Measurements from ENCODE around the gene GRIK3.

The GRIK3 gene

DNA sequence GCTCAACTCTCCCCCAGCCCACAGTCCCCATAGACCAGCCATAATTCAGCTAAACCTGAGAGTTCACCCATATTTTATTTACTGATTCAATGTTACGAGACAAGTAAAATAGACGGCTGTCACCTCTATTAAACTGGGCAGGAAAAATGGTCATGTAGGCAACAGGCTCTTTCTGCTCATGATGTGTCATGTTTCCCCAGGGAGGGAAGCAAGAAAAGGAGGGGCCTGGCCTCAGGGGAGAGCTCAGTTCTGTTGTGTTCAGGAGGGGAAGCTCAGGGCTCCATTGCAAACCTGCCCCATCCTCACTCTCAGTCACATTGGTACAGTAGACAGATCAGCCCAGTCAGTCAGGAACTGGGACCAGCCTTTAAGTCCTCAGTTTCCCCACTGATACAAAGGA is 12.8 kb downstream of the GRIK3 start:
- ChIA-PET POLR2A (no interaction called here), CTCF (no interaction called here)
- no peak for TF ChIP-seq SP1 (IDR thresholded peaks at IDR 0.05)
- TF ChIP-seq CTBP1 (IDR thresholded peaks at IDR 0.05; ENCODE audit: borderline replicate concordance) = no peak
- TF ChIP-seq FOXA1 (IDR thresholded peaks at IDR 0.05) = no peak
- no peak for TF ChIP-seq NFRKB (IDR thresholded peaks at IDR 0.05)
- TF ChIP-seq LEF1 (IDR thresholded peaks at IDR 0.05; ENCODE audit: borderline replicate concordance) = no peak
- no peak for TF ChIP-seq ARNT (IDR thresholded peaks at IDR 0.05)
- no peak for TF ChIP-seq PKNOX1 (IDR thresholded peaks at IDR 0.05)
- TF ChIP-seq L3MBTL2 (conservative IDR thresholded peaks at IDR 0.05) = no peak
- no peak for TF ChIP-seq HDGF (IDR thresholded peaks at IDR 0.05; ENCODE audit: borderline replicate concordance)
- DNase-seq (ENCODE audit: extremely low spot score) = no peak

- no peak for TF ChIP-seq FOXK2 (IDR thresholded peaks at IDR 0.05)
- TF ChIP-seq FOXM1 (IDR thresholded peaks at IDR 0.05; ENCODE audit: borderline replicate concordance) = no peak
- no peak for TF ChIP-seq BHLHE40 (IDR thresholded peaks at IDR 0.05; ENCODE audit: borderline replicate concordance)
- TF ChIP-seq SP1 (IDR thresholded peaks at IDR 0.05) = no peak
- TF ChIP-seq LEF1 (IDR thresholded peaks at IDR 0.05; ENCODE audit: borderline replicate concordance) = no peak
- TF ChIP-seq FOXA1 (IDR thresholded peaks at IDR 0.05) = no peak
- TF ChIP-seq HDGF (IDR thresholded peaks at IDR 0.05; ENCODE audit: borderline replicate concordance) = no peak
- no peak for TF ChIP-seq ELF4 (IDR thresholded peaks at IDR 0.05)
- no peak for TF ChIP-seq SUZ12 (IDR thresholded peaks at IDR 0.05)
- TF ChIP-seq ARNT (IDR thresholded peaks at IDR 0.05) = no peak
- no peak for TF ChIP-seq TARDBP (IDR thresholded peaks at IDR 0.05)
- TF ChIP-seq PKNOX1 (IDR thresholded peaks at IDR 0.05) = no peak
- no peak for TF ChIP-seq CTBP1 (IDR thresholded peaks at IDR 0.05; ENCODE audit: borderline replicate concordance)
- no peak for TF ChIP-seq NFRKB (IDR thresholded peaks at IDR 0.05)
- no peak for TF ChIP-seq L3MBTL2 (conservative IDR thresholded peaks at IDR 0.05)
- TF ChIP-seq ZNF384 (IDR thresholded peaks at IDR 0.05) = no peak
- CTCF ChIA-PET = no interaction called here
- POLR2A ChIA-PET = no interaction called here
- peak; percentile 47 for DNase-seq (ENCODE audit: extremely low spot score)
These were observed 13.6 kb downstream of the GRIK3 start for GRCh38 chr1:37020653-37021277.

DNA sequence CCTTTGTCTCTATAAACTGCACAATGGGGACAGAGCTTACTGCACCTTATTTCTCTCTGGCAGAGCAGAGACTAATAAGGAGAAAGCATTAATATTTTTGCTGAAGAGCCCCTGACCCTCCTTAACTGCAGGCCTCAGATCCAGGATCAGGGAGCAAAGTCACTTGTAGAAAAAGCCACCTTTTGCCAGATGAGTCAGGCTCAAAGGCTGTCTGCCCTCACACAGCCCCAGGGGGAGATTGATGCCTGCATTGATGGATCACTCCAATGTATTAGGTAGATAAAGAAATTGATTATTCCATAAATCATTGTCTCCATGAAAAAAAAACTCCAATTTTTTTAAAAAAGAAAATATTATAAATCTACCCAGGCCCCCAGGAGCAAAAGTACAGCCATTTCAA is 15.8 kb downstream of the GRIK3 start:
- POLR2A ChIA-PET = no interaction called here
- TF ChIP-seq BHLHE40 (IDR thresholded peaks at IDR 0.05; ENCODE audit: borderline replicate concordance) (no peak), SP1 (IDR thresholded peaks at IDR 0.05) (no peak), L3MBTL2 (conservative IDR thresholded peaks at IDR 0.05) (no peak), SUZ12 (IDR thresholded peaks at IDR 0.05) (no peak), TARDBP (IDR thresholded peaks at IDR 0.05) (no peak), PKNOX1 (IDR thresholded peaks at IDR 0.05) (no peak), NFRKB (IDR thresholded peaks at IDR 0.05) (no peak), FOXK2 (IDR thresholded peaks at IDR 0.05) (no peak), FOXM1 (IDR thresholded peaks at IDR 0.05; ENCODE audit: borderline replicate concordance) (no peak), ZNF384 (IDR thresholded peaks at IDR 0.05) (no peak), LEF1 (IDR thresholded peaks at IDR 0.05; ENCODE audit: borderline replicate concordance) (no peak), FOXA1 (IDR thresholded peaks at IDR 0.05) (no peak), ELF4 (IDR thresholded peaks at IDR 0.05) (no peak), HDGF (IDR thresholded peaks at IDR 0.05; ENCODE audit: borderline replicate concordance) (no peak), ARNT (IDR thresholded peaks at IDR 0.05) (no peak), CTBP1 (IDR thresholded peaks at IDR 0.05; ENCODE audit: borderline replicate concordance) (no peak)
- DNase-seq (ENCODE audit: extremely low spot score) = no peak
- CTCF ChIA-PET = no interaction called here

GRCh38 chr1:37017720-37018119 is 16.6 kb downstream of the GRIK3 start:
- ChIA-PET CTCF (no interaction called here), POLR2A (interaction anchor here (1.0 kb wide), 1 partner anchor 10 kb away, joined by 3 read pairs; no protein-coding TSS in a partner anchor)
- DNase-seq (ENCODE audit: extremely low spot score) = no peak
- TF ChIP-seq L3MBTL2 (conservative IDR thresholded peaks at IDR 0.05) (no peak), SP1 (IDR thresholded peaks at IDR 0.05) (no peak), FOXM1 (IDR thresholded peaks at IDR 0.05; ENCODE audit: borderline replicate concordance) (no peak), LEF1 (IDR thresholded peaks at IDR 0.05; ENCODE audit: borderline replicate concordance) (no peak), FOXA1 (IDR thresholded peaks at IDR 0.05) (no peak), NFRKB (IDR thresholded peaks at IDR 0.05) (no peak), ZNF384 (IDR thresholded peaks at IDR 0.05) (no peak), HDGF (IDR thresholded peaks at IDR 0.05; ENCODE audit: borderline replicate concordance) (no peak), SUZ12 (IDR thresholded peaks at IDR 0.05) (no peak), ELF4 (IDR thresholded peaks at IDR 0.05) (no peak), PKNOX1 (IDR thresholded peaks at IDR 0.05) (no peak), BHLHE40 (IDR thresholded peaks at IDR 0.05; ENCODE audit: borderline replicate concordance) (no peak), CTBP1 (IDR thresholded peaks at IDR 0.05; ENCODE audit: borderline replicate concordance) (no peak), FOXK2 (IDR thresholded peaks at IDR 0.05) (no peak), TARDBP (IDR thresholded peaks at IDR 0.05) (no peak)

DNA sequence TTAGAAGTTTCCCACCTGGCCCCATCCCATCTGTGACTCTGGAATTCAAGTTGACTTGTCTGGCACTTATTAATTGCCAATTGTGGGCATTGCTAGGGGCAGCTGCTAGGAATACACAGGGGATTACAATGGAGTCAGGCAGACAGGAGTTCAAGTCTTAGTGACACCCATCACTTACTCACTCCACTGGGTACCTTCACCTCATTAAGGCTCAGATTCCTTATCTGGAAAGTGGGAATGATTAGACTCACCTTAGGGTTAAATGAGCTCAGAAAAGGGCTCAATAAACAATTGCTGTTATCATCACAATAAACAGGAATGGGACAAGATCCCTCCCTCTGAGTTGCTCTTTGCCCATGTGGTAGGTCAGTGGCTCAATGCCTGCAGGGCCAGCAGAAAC is 18.2 kb downstream of the GRIK3 start:
- no peak for DNase-seq (ENCODE audit: extremely low spot score)
- POLR2A ChIA-PET = no interaction called here
- CTCF ChIA-PET = no interaction called here
- TF ChIP-seq LEF1 (IDR thresholded peaks at IDR 0.05; ENCODE audit: borderline replicate concordance) (no peak), CTBP1 (IDR thresholded peaks at IDR 0.05; ENCODE audit: borderline replicate concordance) (no peak), FOXM1 (IDR thresholded peaks at IDR 0.05; ENCODE audit: borderline replicate concordance) (no peak), L3MBTL2 (conservative IDR thresholded peaks at IDR 0.05) (no peak), ELF4 (IDR thresholded peaks at IDR 0.05) (no peak), FOXA1 (IDR thresholded peaks at IDR 0.05) (no peak), ARNT (IDR thresholded peaks at IDR 0.05) (no peak), ZNF384 (IDR thresholded peaks at IDR 0.05) (no peak), TARDBP (IDR thresholded peaks at IDR 0.05) (no peak), PKNOX1 (IDR thresholded peaks at IDR 0.05) (no peak), NFRKB (IDR thresholded peaks at IDR 0.05) (no peak)

Measured in HEK293T (cell line).